Measurements from ENCODE around the gene SUGCT. TPM values are rescaled to one million over a fixed set of nuclear protein-coding genes. Genes with fewer than 3 reads are reported as not detected.

Gene SUGCT
- total RNA-seq, 2 experiments from 2014 or later = 0.95 to 1.2 TPM

DNA sequence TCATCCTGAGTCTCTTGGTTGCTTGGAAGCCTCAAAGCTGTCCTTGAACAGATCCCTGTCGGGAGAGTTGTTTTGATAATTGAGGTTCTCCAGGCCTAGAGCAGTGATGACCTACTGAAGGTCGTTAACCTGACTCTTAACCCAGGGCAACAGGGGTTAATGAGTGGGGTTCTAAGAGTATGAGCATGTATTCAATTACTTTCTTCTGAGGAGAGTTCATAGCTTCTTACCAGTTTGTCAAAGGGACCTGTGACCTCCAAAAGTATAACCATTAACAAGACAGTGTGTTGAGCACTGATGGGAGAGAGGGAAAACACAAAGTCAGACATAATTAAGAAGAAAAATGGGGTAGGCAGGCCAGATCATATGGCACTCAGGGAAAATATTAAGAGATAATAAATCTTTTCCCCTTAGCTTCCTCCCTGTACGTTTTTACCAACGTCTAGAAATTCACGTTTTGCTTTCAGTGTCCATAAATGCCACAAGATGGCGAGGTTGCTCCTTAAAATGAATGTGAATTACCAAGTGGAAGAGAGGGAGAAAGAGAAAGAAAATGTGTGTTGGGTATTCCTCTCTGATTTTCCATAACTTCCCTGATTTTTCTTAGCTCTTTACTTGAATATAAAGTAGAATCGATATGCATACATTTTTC is 97.6 kb downstream of the SUGCT start:
- Mint-ChIP-seq H3K4me3 (no peak overlapping the region), H3K36me3 (ENCODE audit: low read depth) (no peaks in the 10 kb centered on the region), H3K9me3 (no peaks in the 10 kb centered on the region), H3K27me3 (no peaks in the 10 kb centered on the region), H3K27ac (no peak overlapping the region), H3K4me1 (ENCODE audit: low read depth) (peaks cover 6% of the 10 kb centered on the region)
- no peaks in the 10 kb centered on the region for H3K36me3 ChIP-seq (ENCODE audit: insufficient read depth, low read length)
- TF ChIP-seq, protein P1, sequence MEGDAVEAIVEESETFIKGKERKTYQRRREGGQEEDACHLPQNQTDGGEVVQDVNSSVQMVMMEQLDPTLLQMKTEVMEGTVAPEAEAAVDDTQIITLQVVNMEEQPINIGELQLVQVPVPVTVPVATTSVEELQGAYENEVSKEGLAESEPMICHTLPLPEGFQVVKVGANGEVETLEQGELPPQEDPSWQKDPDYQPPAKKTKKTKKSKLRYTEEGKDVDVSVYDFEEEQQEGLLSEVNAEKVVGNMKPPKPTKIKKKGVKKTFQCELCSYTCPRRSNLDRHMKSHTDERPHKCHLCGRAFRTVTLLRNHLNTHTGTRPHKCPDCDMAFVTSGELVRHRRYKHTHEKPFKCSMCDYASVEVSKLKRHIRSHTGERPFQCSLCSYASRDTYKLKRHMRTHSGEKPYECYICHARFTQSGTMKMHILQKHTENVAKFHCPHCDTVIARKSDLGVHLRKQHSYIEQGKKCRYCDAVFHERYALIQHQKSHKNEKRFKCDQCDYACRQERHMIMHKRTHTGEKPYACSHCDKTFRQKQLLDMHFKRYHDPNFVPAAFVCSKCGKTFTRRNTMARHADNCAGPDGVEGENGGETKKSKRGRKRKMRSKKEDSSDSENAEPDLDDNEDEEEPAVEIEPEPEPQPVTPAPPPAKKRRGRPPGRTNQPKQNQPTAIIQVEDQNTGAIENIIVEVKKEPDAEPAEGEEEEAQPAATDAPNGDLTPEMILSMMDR (IDR thresholded peaks at IDR 0.05) = peak; percentile 14
- H3K27ac ChIP-seq (ENCODE audit: low read depth in 1 of 2, low read length in 2 of 2) = no peak overlapping the region
- H3K4me1 ChIP-seq (ENCODE audit: insufficient read depth, low read length) = no peaks in the 10 kb centered on the region
- no peak for ATAC-seq (ENCODE audit: poor library complexity)
- POLR2A ChIA-PET = no interaction called here
- H3K27me3 ChIP-seq (ENCODE audit: control insufficient read depth in 1 of 2, insufficient read depth in 2 of 2, low read length in 2 of 2) = no peaks in the 10 kb centered on the region
- DNase-seq = peak in 3 of 14 experiments; percentile 7 to 35 (median 30)
- H3K4me3 ChIP-seq (ENCODE audit: low read length) = no peak overlapping the region
- H3K9me3 ChIP-seq (ENCODE audit: control insufficient read depth in 1 of 2, insufficient read depth in 1 of 2, low read length in 2 of 2) = no peaks in the 10 kb centered on the region
- CTCF ChIA-PET = no interaction called here
- intact Hi-C loops (cut with DNase I, micrococcal nuclease) = loop anchor here in 1 of 2 experiments (5.0 to 10.0 kb wide), 2 partner anchors 372 to 1465 kb away; no protein-coding TSS in a partner anchor

DNA sequence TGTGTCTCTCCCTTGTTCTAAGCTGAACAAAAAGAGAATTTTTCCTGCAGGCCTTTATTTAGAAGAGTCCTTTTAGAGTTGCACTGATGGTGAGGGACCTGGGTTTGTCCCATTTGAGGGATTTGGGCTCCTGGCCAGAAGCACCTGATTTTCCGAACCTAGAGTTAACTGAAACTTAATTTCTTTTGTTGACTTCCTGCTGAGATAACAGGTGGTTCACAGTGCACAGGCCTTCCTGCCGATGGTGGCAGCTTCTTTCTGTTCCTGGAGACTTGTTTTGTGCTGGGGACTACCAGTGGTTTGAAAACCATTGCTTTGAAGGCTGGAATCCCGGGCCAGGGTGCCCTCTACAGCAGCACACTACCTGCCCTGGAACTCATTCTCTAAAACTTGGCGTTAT is 99.2 kb downstream of the SUGCT start:
- no peaks in the 10 kb centered on the region for H3K27me3 ChIP-seq (ENCODE audit: control insufficient read depth in 1 of 2, insufficient read depth in 2 of 2, low read length in 2 of 2)
- no peaks in the 10 kb centered on the region for H3K36me3 Mint-ChIP-seq (ENCODE audit: low read depth)
- CTCF ChIA-PET = no interaction called here
- no peaks in the 10 kb centered on the region for H3K36me3 ChIP-seq (ENCODE audit: insufficient read depth, low read length)
- H3K9me3 ChIP-seq (ENCODE audit: control insufficient read depth in 1 of 2, insufficient read depth in 1 of 2, low read length in 2 of 2) = no peaks in the 10 kb centered on the region
- DNase-seq (no peak), ATAC-seq (ENCODE audit: poor library complexity) (no peak)
- H3K27ac ChIP-seq (ENCODE audit: low read depth in 1 of 2, low read length in 2 of 2) = no peak overlapping the region
- no peaks in the 10 kb centered on the region for H3K27me3 Mint-ChIP-seq
- no peak overlapping the region for H3K4me3 Mint-ChIP-seq
- POLR2A ChIA-PET = no interaction called here
- H3K4me1 ChIP-seq (ENCODE audit: insufficient read depth, low read length) = no peaks in the 10 kb centered on the region
- peaks cover 6% of the 10 kb centered on the region for H3K4me1 Mint-ChIP-seq (ENCODE audit: low read depth)
- TF ChIP-seq, protein P1 (IDR thresholded peaks at IDR 0.05) = no peak
- H3K9me3 Mint-ChIP-seq = no peaks in the 10 kb centered on the region
- no peak overlapping the region for H3K4me3 ChIP-seq (ENCODE audit: low read length)
- intact Hi-C loops (cut with DNase I, micrococcal nuclease) = loop anchor here in 1 of 2 experiments (5.0 to 10.0 kb wide), 2 partner anchors 371 to 1463 kb away; no protein-coding TSS in a partner anchor
- peak overlapping the region; percentile 27 for H3K27ac Mint-ChIP-seq

DNA sequence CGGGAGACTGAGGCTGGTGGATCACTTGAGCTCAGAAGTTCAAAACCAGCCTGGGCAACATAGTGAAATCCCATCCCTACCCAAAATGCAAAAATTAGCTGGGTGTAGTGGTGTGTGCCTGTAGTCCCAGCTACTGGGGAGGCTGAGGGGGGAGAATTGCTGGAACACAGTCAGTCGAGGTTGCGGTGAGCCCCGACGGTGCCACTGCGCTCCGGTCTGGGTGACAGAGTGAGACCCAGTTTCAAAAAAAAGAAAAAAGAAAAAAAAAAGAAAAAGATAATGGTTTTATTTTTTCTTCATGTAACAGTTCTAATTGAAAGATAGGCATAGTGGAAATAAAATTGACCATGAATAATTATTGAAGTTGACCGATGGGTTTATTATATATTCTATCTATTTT is 99.9 kb downstream of the SUGCT start:
- Histone ChIP-seq H3K9me3 (ENCODE audit: control insufficient read depth in 1 of 2, insufficient read depth in 1 of 2, low read length in 2 of 2) (no peaks in the 10 kb centered on the region), H3K4me3 (ENCODE audit: low read length) (no peak overlapping the region), H3K27ac (ENCODE audit: low read depth in 1 of 2, low read length in 2 of 2) (no peak overlapping the region), H3K27me3 (ENCODE audit: control insufficient read depth in 1 of 2, insufficient read depth in 2 of 2, low read length in 2 of 2) (no peaks in the 10 kb centered on the region), H3K36me3 (ENCODE audit: insufficient read depth, low read length) (no peaks in the 10 kb centered on the region), H3K4me1 (ENCODE audit: insufficient read depth, low read length) (no peaks in the 10 kb centered on the region)
- no peaks in the 10 kb centered on the region for H3K36me3 Mint-ChIP-seq (ENCODE audit: low read depth)
- H3K9me3 Mint-ChIP-seq = no peaks in the 10 kb centered on the region
- H3K27ac Mint-ChIP-seq = no peak overlapping the region
- ChIA-PET POLR2A (no interaction called here), CTCF (no interaction called here)
- intact Hi-C loops (cut with DNase I, micrococcal nuclease) = loop anchor here in 1 of 2 experiments (5.0 to 10.0 kb wide), 2 partner anchors 370 to 1463 kb away; no protein-coding TSS in a partner anchor
- H3K4me3 Mint-ChIP-seq = no peak overlapping the region
- H3K4me1 Mint-ChIP-seq (ENCODE audit: low read depth) = peaks cover 6% of the 10 kb centered on the region
- no peaks in the 10 kb centered on the region for H3K27me3 Mint-ChIP-seq
- DNase-seq = no peak
- TF ChIP-seq, protein P1 (IDR thresholded peaks at IDR 0.05) = no peak
- no peak for ATAC-seq (ENCODE audit: poor library complexity)
